Measurements from ENCODE around the gene PMEL. TPM values are rescaled to one million over a fixed set of nuclear protein-coding genes. Genes with fewer than 3 reads are reported as not detected.

Gene PMEL
- 1.6 and 2.1 TPM in 2 replicates for total RNA-seq (2022)
- percentile 20 among the genes with signal in this experiment for Bru-seq, nascent RNA
- BruChase-seq, experiment 1, labeled RNA remaining after a 6-hour chase = percentile 22 among the genes with signal in this experiment
- percentile 22 among the genes with signal in this experiment for BruChase-seq, experiment 2, labeled RNA remaining after a 2-hour chase
- long read RNA-seq, partial matches to known transcripts = 0 of 7 reads
- long read RNA-seq, other reads (novel, unspliced or antisense) = 4 of 7 reads

- H3K36me3 Mint-ChIP-seq (ENCODE audit: insufficient read depth, unreplicated experiment) = peaks cover 22% of the 10 kb centered on the region
- H3K4me1 Mint-ChIP-seq (ENCODE audit: low read depth, unreplicated experiment) = peaks cover 24% of the 10 kb centered on the region
- no TSS peak for BruUV-seq (replicated peaks)
- intact Hi-C loops (cut with micrococcal nuclease; ENCODE audit: unreplicated experiment) = no loop called here
- H3K27me3 Mint-ChIP-seq (ENCODE audit: unreplicated experiment) = no peaks in the 10 kb centered on the region
- DNase-seq = peak; percentile 8
- H3K27ac Mint-ChIP-seq (ENCODE audit: unreplicated experiment) = peak within 1 kb of the TSS; percentile 94
- no peak for TF ChIP-seq CTCF (IDR thresholded peaks at IDR 0.05; ENCODE audit: unreplicated experiment)
- peak within 1 kb of the TSS; percentile 98 for H3K4me3 Mint-ChIP-seq (ENCODE audit: low read depth, unreplicated experiment)
- H3K9me3 Mint-ChIP-seq (ENCODE audit: low read depth, unreplicated experiment) = no peaks in the 10 kb centered on the region
- CTCF ChIA-PET = no interaction called here
Measured at GRCh38 chr12:55965941-55966407, at the start of gene PMEL. Gene PMEL, minus strand, starts transcription at chr12:55966042. Its CDS starts 31 bp downstream, at chr12:55966011.

GRCh38 chr12:56014205-56014604, 48.4 kb upstream of the PMEL start:
- intact Hi-C loops (cut with micrococcal nuclease; ENCODE audit: unreplicated experiment) = no loop called here
- no peak for TF ChIP-seq CTCF (IDR thresholded peaks at IDR 0.05; ENCODE audit: unreplicated experiment)
- no TSS peak for BruUV-seq (replicated peaks)
- Mint-ChIP-seq H3K4me1 (ENCODE audit: low read depth, unreplicated experiment) (peaks cover 10% of the 10 kb centered on the region), H3K9me3 (ENCODE audit: low read depth, unreplicated experiment) (no peaks in the 10 kb centered on the region), H3K4me3 (ENCODE audit: low read depth, unreplicated experiment) (no peak overlapping the region), H3K27me3 (ENCODE audit: unreplicated experiment) (no peaks in the 10 kb centered on the region), H3K27ac (ENCODE audit: unreplicated experiment) (no peak overlapping the region), H3K36me3 (ENCODE audit: insufficient read depth, unreplicated experiment) (peaks cover under 1% of the 10 kb centered on the region)
- CTCF ChIA-PET = interaction anchor here (0.5 to 1.1 kb wide), 3 partner anchors 41 to 301 kb away, joined by 4 to 6 read pairs (median 5); partner anchors contain the start of gene RAB5B
- DNase-seq = peak; percentile 19

- BruUV-seq (replicated peaks) = no TSS peak
- Mint-ChIP-seq H3K4me1 (ENCODE audit: low read depth, unreplicated experiment) (peaks cover 10% of the 10 kb centered on the region), H3K4me3 (ENCODE audit: low read depth, unreplicated experiment) (no peak overlapping the region), H3K27ac (ENCODE audit: unreplicated experiment) (no peak overlapping the region), H3K9me3 (ENCODE audit: low read depth, unreplicated experiment) (no peaks in the 10 kb centered on the region), H3K36me3 (ENCODE audit: insufficient read depth, unreplicated experiment) (peaks cover 5% of the 10 kb centered on the region), H3K27me3 (ENCODE audit: unreplicated experiment) (no peaks in the 10 kb centered on the region)
- no peak for DNase-seq
- CTCF ChIA-PET = interaction anchor here (1.1 kb wide), 1 partner anchor 40 kb away, joined by 4 read pairs; the partner anchor contains the start of gene RAB5B
- intact Hi-C loops (cut with micrococcal nuclease; ENCODE audit: unreplicated experiment) = no loop called here
- no peak for TF ChIP-seq CTCF (IDR thresholded peaks at IDR 0.05; ENCODE audit: unreplicated experiment)
Measured at GRCh38 chr12:56013482-56013881, 47.6 kb upstream of the PMEL start.

- DNase-seq = no peak
- Mint-ChIP-seq H3K4me1 (ENCODE audit: low read depth, unreplicated experiment) (peaks cover 25% of the 10 kb centered on the region), H3K9me3 (ENCODE audit: low read depth, unreplicated experiment) (no peaks in the 10 kb centered on the region), H3K36me3 (ENCODE audit: insufficient read depth, unreplicated experiment) (peaks cover 19% of the 10 kb centered on the region), H3K4me3 (ENCODE audit: low read depth, unreplicated experiment) (no peak overlapping the region), H3K27me3 (ENCODE audit: unreplicated experiment) (no peaks in the 10 kb centered on the region), H3K27ac (ENCODE audit: unreplicated experiment) (no peak overlapping the region)
- intact Hi-C loops (cut with micrococcal nuclease; ENCODE audit: unreplicated experiment) = no loop called here
- BruUV-seq (replicated peaks) = no TSS peak
- no peak for TF ChIP-seq CTCF (IDR thresholded peaks at IDR 0.05; ENCODE audit: unreplicated experiment)
- CTCF ChIA-PET = interaction anchor here (0.6 kb wide), 2 partner anchors 16 to 44 kb away, joined by 5 to 8 read pairs; no protein-coding TSS in a partner anchor
Measured at GRCh38 chr12:56011509-56012090, 45.8 kb upstream of the PMEL start.
